HG03354 (cell line): ENCODE results near the gene LSM14B.

Experiments used
- ATAC-seq: cut with Tn5 transposase; IDR thresholded peaks from one replicate; pipeline ENCODE4 v1.9.1; 2021; ENCODE audit warnings: mild to moderate bottlenecking; ENCODE audit not compliant: unreplicated experiment, poor library complexity, severe bottlenecking

Gene LSM14B

GRCh38 chr20:62175711-62176110, 53.4 kb downstream of the LSM14B start:
- no peak for ATAC-seq

GRCh38 chr20:62176866-62177265, 54.6 kb downstream of the LSM14B start:
- ATAC-seq, result no peak

- ATAC-seq, result no peak
These were observed 55.0 kb downstream of the LSM14B start for GRCh38 chr20:62177307-62177706.

GRCh38 chr20:62178316-62179161, 56.3 kb downstream of the LSM14B start:
- ATAC-seq, result no peak

GRCh38 chr20:62179162-62179504, 56.9 kb downstream of the LSM14B start:
- ATAC-seq, result no peak

- ATAC-seq, result no peak
These were observed 59.5 kb downstream of the LSM14B start for GRCh38 chr20:62181808-62182207.

GRCh38 chr20:62182469-62183425, 60.5 kb downstream of the LSM14B start, which contains the start of gene MTG2:
MTG2 (plus strand) TSS chr20:62183028; CDS start chr20:62193421, 10,393 bp downstream.
- peak; percentile 95 for ATAC-seq

GRCh38 chr20:62183426-62184142, 61.3 kb downstream of the LSM14B start:
- ATAC-seq, result no peak
